ENCODE data around the gene F10. TPM values are rescaled to one million over a fixed set of nuclear protein-coding genes. Genes with fewer than 3 reads are reported as not detected.

The F10 gene
- total RNA-seq, 2 experiments from 2014 or later, result not detected

- no peak overlapping the region for H3K27ac ChIP-seq (ENCODE audit: low read depth, low read length, poor library complexity, severe bottlenecking)
- H3K4me3 ChIP-seq (ENCODE audit: low read depth, low read length, poor library complexity, severe bottlenecking), result no peak overlapping the region
- H3K79me2 ChIP-seq (ENCODE audit: insufficient read depth, low read depth, low read length), result no peaks in the 10 kb centered on the region
- intact Hi-C loops (cut with micrococcal nuclease; ENCODE audit: unreplicated experiment), result no loop called here
- BruUV-seq (replicated peaks), result no TSS peak
- H3K4me1 ChIP-seq (ENCODE audit: insufficient read depth, low read length, poor library complexity, severe bottlenecking), result peaks cover 3% of the 10 kb centered on the region
- H2AFZ ChIP-seq (ENCODE audit: low read length), result no peak overlapping the region
- TF ChIP-seq CTCF (conservative IDR thresholded peaks at IDR 0.05; ENCODE audit: low read length), result no peak
- TF ChIP-seq EZH2phosphoT487 (IDR thresholded peaks at IDR 0.05; ENCODE audit: borderline replicate concordance, low read depth, low read length), result no peak
- ChIA-PET CTCF (ENCODE audit: unreplicated experiment) (no interaction called here), POLR2A (no interaction called here)
- H3K4me2 ChIP-seq (ENCODE audit: low read length), result no peak overlapping the region
- no peaks in the 10 kb centered on the region for H4K20me1 ChIP-seq (ENCODE audit: insufficient read depth, low read length)
- H3K36me3 ChIP-seq (ENCODE audit: insufficient read depth, low read length), result no peaks in the 10 kb centered on the region
- no peaks in the 10 kb centered on the region for H3K9me2 ChIP-seq (ENCODE audit: insufficient read depth, low read length)
- H3K9me3 ChIP-seq (ENCODE audit: low read length), result no peaks in the 10 kb centered on the region
- DNase-seq (ENCODE audit: low spot score), result no peak
Measured at GRCh38 chr13:113150550-113151365, 28.2 kb downstream of the F10 start.

- H3K4me2 ChIP-seq (ENCODE audit: low read length), result no peak overlapping the region
- H3K36me3 ChIP-seq (ENCODE audit: insufficient read depth, low read length), result no peaks in the 10 kb centered on the region
- H3K79me2 ChIP-seq (ENCODE audit: insufficient read depth, low read depth, low read length), result no peaks in the 10 kb centered on the region
- H3K4me1 ChIP-seq (ENCODE audit: insufficient read depth, low read length, poor library complexity, severe bottlenecking), result peaks cover 3% of the 10 kb centered on the region
- H4K20me1 ChIP-seq (ENCODE audit: insufficient read depth, low read length), result no peaks in the 10 kb centered on the region
- intact Hi-C loops (cut with micrococcal nuclease; ENCODE audit: unreplicated experiment), result no loop called here
- BruUV-seq (replicated peaks), result no TSS peak
- no peak overlapping the region for H3K27ac ChIP-seq (ENCODE audit: low read depth, low read length, poor library complexity, severe bottlenecking)
- DNase-seq (ENCODE audit: low spot score), result no peak
- no peak overlapping the region for H2AFZ ChIP-seq (ENCODE audit: low read length)
- H3K9me3 ChIP-seq (ENCODE audit: low read length), result no peaks in the 10 kb centered on the region
- H3K9me2 ChIP-seq (ENCODE audit: insufficient read depth, low read length), result no peaks in the 10 kb centered on the region
- ChIA-PET CTCF (ENCODE audit: unreplicated experiment) (no interaction called here), POLR2A (no interaction called here)
- H3K4me3 ChIP-seq (ENCODE audit: low read depth, low read length, poor library complexity, severe bottlenecking), result no peak overlapping the region
- TF ChIP-seq CTCF (conservative IDR thresholded peaks at IDR 0.05; ENCODE audit: low read length), result no peak
Measured at GRCh38 chr13:113151745-113152690, 29.4 kb downstream of the F10 start.

- no peak for DNase-seq (ENCODE audit: low spot score)
- Histone ChIP-seq H3K4me1 (ENCODE audit: insufficient read depth, low read length, poor library complexity, severe bottlenecking) (peaks cover 3% of the 10 kb centered on the region), H3K4me3 (ENCODE audit: low read depth, low read length, poor library complexity, severe bottlenecking) (no peak overlapping the region), H3K9me2 (ENCODE audit: insufficient read depth, low read length) (no peaks in the 10 kb centered on the region), H3K4me2 (ENCODE audit: low read length) (no peak overlapping the region), H3K36me3 (ENCODE audit: insufficient read depth, low read length) (no peaks in the 10 kb centered on the region), H2AFZ (ENCODE audit: low read length) (no peak overlapping the region), H3K27ac (ENCODE audit: low read depth, low read length, poor library complexity, severe bottlenecking) (no peak overlapping the region), H4K20me1 (ENCODE audit: insufficient read depth, low read length) (no peaks in the 10 kb centered on the region), H3K79me2 (ENCODE audit: insufficient read depth, low read depth, low read length) (no peaks in the 10 kb centered on the region), H3K9me3 (ENCODE audit: low read length) (no peaks in the 10 kb centered on the region)
- BruUV-seq (replicated peaks), result no TSS peak
- TF ChIP-seq EZH2phosphoT487 (IDR thresholded peaks at IDR 0.05; ENCODE audit: borderline replicate concordance, low read depth, low read length), result no peak
- TF ChIP-seq CTCF (conservative IDR thresholded peaks at IDR 0.05; ENCODE audit: low read length), result no peak
- intact Hi-C loops (cut with micrococcal nuclease; ENCODE audit: unreplicated experiment), result no loop called here
- ChIA-PET POLR2A (no interaction called here), CTCF (ENCODE audit: unreplicated experiment) (no interaction called here)
Measured at GRCh38 chr13:113152691-113152983, 30.0 kb downstream of the F10 start.

All from OCI-LY7 (cell line).